Measurements from ENCODE around the gene PACRG. TPM values are rescaled to one million over a fixed set of nuclear protein-coding genes. Genes with fewer than 3 reads are reported as not detected.
"Not testable (repeated sequence)": the region's sequence is repeated elsewhere in the genome, so short reads cannot be mapped to it uniquely, and the experiment has no call there.

PACRG gene
- total and polyA plus RNA-seq, 8 donors, result 1.8 to 28.6 (median 3.2) TPM; not detected in 2

DNA sequence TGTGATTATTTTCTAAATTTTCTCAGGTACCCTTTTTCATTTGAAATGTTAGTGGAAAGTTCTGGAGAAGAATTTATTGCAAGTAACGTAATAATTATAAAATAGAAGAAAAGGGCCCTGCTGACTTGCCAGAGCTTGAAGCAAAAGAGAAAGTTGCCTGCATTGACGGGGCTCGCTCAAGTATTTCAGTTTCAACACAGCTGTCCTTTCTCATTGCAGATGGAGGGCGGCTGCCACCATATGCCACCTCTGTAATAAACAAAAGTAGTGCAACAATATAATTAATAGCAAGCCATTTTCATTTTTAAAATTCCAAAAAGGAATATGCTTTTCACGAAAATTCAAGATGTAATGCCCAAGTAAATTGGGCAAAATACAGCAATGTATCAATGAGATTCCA is 246.2 kb downstream of the PACRG start:
- Histone ChIP-seq H3K27me3 (no peaks in the 10 kb centered on the region), H3K4me3 (no peak overlapping the region), H3K36me3 (no peaks in the 10 kb centered on the region), H3K27ac (no peak overlapping the region), H3K9me3 (peaks cover 0 to 8% (median 0%) of the 10 kb centered on the region in 4 donors), H3K4me1 (no peaks in the 10 kb centered on the region)
- 70 to 84% (median 76%) methylated on average over 5 of the region's 5 CpGs for WGBS, 5 donors
- TF ChIP-seq EP300 (IDR thresholded peaks at IDR 0.05) (no peak), POLR2A (IDR thresholded peaks at IDR 0.05) (no peak), POLR2AphosphoS5 (IDR thresholded peaks at IDR 0.05) (no peak), CTCF (IDR thresholded peaks at IDR 0.05) (no peak)
- intact Hi-C loops (cut with DNase I; ENCODE audit: low total_unique reads), result no loop called here
- DNase-seq, result no peak

GRCh38 chr6:162974685-162975084 is 246.9 kb downstream of the PACRG start:
- Histone ChIP-seq H3K4me3 (no peak overlapping the region), H3K36me3 (no peaks in the 10 kb centered on the region), H3K4me1 (no peaks in the 10 kb centered on the region), H3K9me3 (peaks cover 0 to 8% (median 0%) of the 10 kb centered on the region in 4 donors), H3K27me3 (no peaks in the 10 kb centered on the region), H3K27ac (no peak overlapping the region)
- intact Hi-C loops (cut with DNase I; ENCODE audit: low total_unique reads), result no loop called here
- 62 to 75% (median 72%) methylated on average over 6 of the region's 6 CpGs for WGBS, 5 donors
- TF ChIP-seq POLR2A (IDR thresholded peaks at IDR 0.05), result no peak
- no peak for TF ChIP-seq POLR2AphosphoS5 (IDR thresholded peaks at IDR 0.05)
- no peak for TF ChIP-seq EP300 (IDR thresholded peaks at IDR 0.05)
- no peak for TF ChIP-seq CTCF (IDR thresholded peaks at IDR 0.05)
- DNase-seq, result no peak

GRCh38 chr6:162976141-162976540 is 248.4 kb downstream of the PACRG start:
- H3K36me3 ChIP-seq, result no peaks in the 10 kb centered on the region
- H3K27ac ChIP-seq, result no peak overlapping the region
- DNase-seq, result no peak
- H3K27me3 ChIP-seq, result no peaks in the 10 kb centered on the region
- 64 to 74% (median 69%) methylated on average over 5 of the region's 5 CpGs for WGBS, 5 donors
- intact Hi-C loops (cut with DNase I; ENCODE audit: low total_unique reads), result no loop called here
- TF ChIP-seq POLR2A (IDR thresholded peaks at IDR 0.05) (no peak), EP300 (IDR thresholded peaks at IDR 0.05) (no peak), POLR2AphosphoS5 (IDR thresholded peaks at IDR 0.05) (no peak), CTCF (IDR thresholded peaks at IDR 0.05) (no peak)
- H3K9me3 ChIP-seq, result peaks cover 0 to 16% (median 2%) of the 10 kb centered on the region in 4 donors
- no peak overlapping the region for H3K4me3 ChIP-seq
- H3K4me1 ChIP-seq, result no peaks in the 10 kb centered on the region

DNA sequence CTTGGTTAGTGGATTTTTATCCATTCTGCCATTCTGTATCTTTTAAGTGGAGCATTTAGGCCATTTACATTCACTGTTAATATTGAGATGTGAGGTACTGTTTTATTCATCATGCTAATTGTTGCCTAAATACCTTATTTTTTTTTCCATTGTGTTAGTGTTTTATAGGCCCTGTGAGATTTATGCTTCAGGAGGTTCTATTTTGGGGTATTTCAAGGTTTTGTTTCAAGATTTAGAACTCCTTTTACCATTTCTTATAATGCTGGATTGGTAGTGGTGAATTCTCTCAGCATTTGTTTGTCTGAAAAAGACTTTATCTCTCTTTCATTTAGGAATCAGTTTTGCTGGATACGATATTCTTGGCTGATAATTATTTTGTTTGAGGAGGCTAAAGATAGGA is 255.5 kb downstream of the PACRG start:
- H3K27ac ChIP-seq; H3K4me3 ChIP-seq; H3K36me3 ChIP-seq; H3K4me1 ChIP-seq; DNase-seq; H3K27me3 ChIP-seq; intact Hi-C loops (cut with DNase I; ENCODE audit: low total_unique reads): not testable (repeated sequence)
- 46 to 97% (median 89%) methylated on average over 1 of the region's 1 CpG for WGBS, 5 donors
- peaks cover 0 to 71% (median 26%) of the 10 kb centered on the region in 4 donors for H3K9me3 ChIP-seq

GRCh38 chr6:162998777-162999176 is 271.0 kb downstream of the PACRG start:
- Histone ChIP-seq H3K4me1 (no peaks in the 10 kb centered on the region), H3K4me3 (no peak overlapping the region), H3K27ac (no peak overlapping the region), H3K9me3 (peaks cover 0 to 4% (median 2%) of the 10 kb centered on the region in 4 donors), H3K27me3 (no peaks in the 10 kb centered on the region), H3K36me3 (no peaks in the 10 kb centered on the region)
- TF ChIP-seq POLR2A (IDR thresholded peaks at IDR 0.05) (no peak), CTCF (IDR thresholded peaks at IDR 0.05) (no peak), EP300 (IDR thresholded peaks at IDR 0.05) (no peak), POLR2AphosphoS5 (IDR thresholded peaks at IDR 0.05) (no peak)
- DNase-seq, result no peak
- WGBS, 5 donors, result 40 to 75% (median 61%) methylated on average over 1 of the region's 1 CpG
- intact Hi-C loops (cut with DNase I; ENCODE audit: low total_unique reads), result no loop called here

Data from stomach (tissue), 9 donors.